Neutrophil (primary cell): Measurements from ENCODE around the gene PPM1F.
"Not testable (repeated sequence)": the region's sequence is repeated elsewhere in the genome, so short reads cannot be mapped to it uniquely, and the experiment has no call there.

Source experiments
- H3K27ac ChIP-seq: fragments of 200-600 bp; sonication (generic); 2 replicates; pipeline ENCODE4 v1.5.1; 2016; ENCODE audit warnings: mild to moderate bottlenecking, moderate library complexity
- H3K27me3 ChIP-seq: fragments of 200-600 bp; sonication (generic); 2 replicates; pipeline ENCODE4 v1.6.0; 2016; ENCODE audit warnings: mild to moderate bottlenecking
- H3K36me3 ChIP-seq: fragments of 200-600 bp; sonication (generic); 2 replicates; pipeline ENCODE4 v1.5.1; 2017
- H3K4me1 ChIP-seq, 2 experiments: fragments of 200-600 bp in 1 of 2; sonication (generic) in 1 of 2; 1 replicate in 1 of 2; 2 replicates in 1 of 2; pipeline versions ENCODE4 v1.5.1 to v1.6.1; 2013 to 2016; ENCODE audit warnings: low read depth in 1 of 2, low read length in 1 of 2, mild to moderate bottlenecking in 1 of 2, moderate library complexity in 1 of 2; ENCODE audit not compliant: control insufficient read depth in 1 of 2, insufficient read depth in 1 of 2
- H3K4me3 ChIP-seq, 2 experiments: fragments of 200-600 bp in 1 of 2; sonication (generic) in 1 of 2; 1 replicate in 1 of 2; 2 replicates in 1 of 2; pipeline ENCODE4 v1.5.1; 2013 to 2016; ENCODE audit warnings: low read depth in 1 of 2, low read length in 1 of 2, mild to moderate bottlenecking in 1 of 2, moderate library complexity in 1 of 2
- H3K9me3 ChIP-seq: fragments of 200-600 bp; sonication (generic); 2 replicates; pipeline ENCODE4 v1.5.1; 2016
- CTCF ChIP-seq: fragments of 200-600 bp; sonication (generic); IDR thresholded peaks from 2 replicates; pipeline ENCODE4 v1.5.1; 2016; ENCODE audit warnings: antibody characterized with exemption

PPM1F gene

GRCh38 chr22:21916309-21916918, 36.2 kb downstream of the PPM1F start:
- H3K4me3 ChIP-seq = no peak overlapping the region
- H3K27ac ChIP-seq = no peak overlapping the region
- TF ChIP-seq CTCF = no peak
- peaks cover 31% of the 10 kb centered on the region for H3K36me3 ChIP-seq
- H3K27me3 ChIP-seq = no peaks in the 10 kb centered on the region
- H3K4me1 ChIP-seq = no peaks in the 10 kb centered on the region
- H3K9me3 ChIP-seq = no peaks in the 10 kb centered on the region

GRCh38 chr22:21915624-21916308, 36.9 kb downstream of the PPM1F start:
- no peaks in the 10 kb centered on the region for H3K9me3 ChIP-seq
- TF ChIP-seq CTCF = no peak
- peaks cover 24% of the 10 kb centered on the region for H3K36me3 ChIP-seq
- no peaks in the 10 kb centered on the region for H3K4me1 ChIP-seq
- no peak overlapping the region for H3K4me3 ChIP-seq
- no peaks in the 10 kb centered on the region for H3K27me3 ChIP-seq
- H3K27ac ChIP-seq = no peak overlapping the region

- not testable (repeated sequence) for H3K4me1 ChIP-seq, H3K4me3 ChIP-seq, H3K9me3 ChIP-seq, H3K36me3 ChIP-seq, H3K27me3 ChIP-seq, H3K27ac ChIP-seq
Observed at GRCh38 chr22:21914033-21914642, 38.5 kb downstream of the PPM1F start.

GRCh38 chr22:21910367-21910766, 42.3 kb downstream of the PPM1F start:
- H3K4me3 ChIP-seq, H3K27ac ChIP-seq, H3K27me3 ChIP-seq, H3K4me1 ChIP-seq, H3K36me3 ChIP-seq, H3K9me3 ChIP-seq: not testable (repeated sequence)

GRCh38 chr22:21909871-21910270, 42.8 kb downstream of the PPM1F start:
- no peak for TF ChIP-seq CTCF
- no peak overlapping the region for H3K27ac ChIP-seq
- H3K9me3 ChIP-seq = no peaks in the 10 kb centered on the region
- no peaks in the 10 kb centered on the region for H3K4me1 ChIP-seq
- H3K27me3 ChIP-seq = no peaks in the 10 kb centered on the region
- no peaks in the 10 kb centered on the region for H3K36me3 ChIP-seq
- no peak overlapping the region for H3K4me3 ChIP-seq

GRCh38 chr22:21907638-21908522, 44.8 kb downstream of the PPM1F start:
- no peak for TF ChIP-seq CTCF
- Histone ChIP-seq H3K4me3 (no peak overlapping the region), H3K27ac (no peak overlapping the region), H3K4me1 (no peaks in the 10 kb centered on the region), H3K36me3 (no peaks in the 10 kb centered on the region), H3K9me3 (no peaks in the 10 kb centered on the region), H3K27me3 (no peaks in the 10 kb centered on the region)

GRCh38 chr22:21905234-21905633, 47.4 kb downstream of the PPM1F start:
- not testable (repeated sequence) for H3K4me3 ChIP-seq, H3K9me3 ChIP-seq, H3K27me3 ChIP-seq, H3K4me1 ChIP-seq, H3K27ac ChIP-seq, H3K36me3 ChIP-seq
